IPS-NIHi7 (cell line): ENCODE results near the gene IP6K3.

Source experiments
- DNase-seq: peaks from one replicate; pipeline ENCODE4 v3.0.0; 2012; ENCODE audit warnings: mixed read lengths; ENCODE audit errors: extremely low spot score

The IP6K3 gene

DNA sequence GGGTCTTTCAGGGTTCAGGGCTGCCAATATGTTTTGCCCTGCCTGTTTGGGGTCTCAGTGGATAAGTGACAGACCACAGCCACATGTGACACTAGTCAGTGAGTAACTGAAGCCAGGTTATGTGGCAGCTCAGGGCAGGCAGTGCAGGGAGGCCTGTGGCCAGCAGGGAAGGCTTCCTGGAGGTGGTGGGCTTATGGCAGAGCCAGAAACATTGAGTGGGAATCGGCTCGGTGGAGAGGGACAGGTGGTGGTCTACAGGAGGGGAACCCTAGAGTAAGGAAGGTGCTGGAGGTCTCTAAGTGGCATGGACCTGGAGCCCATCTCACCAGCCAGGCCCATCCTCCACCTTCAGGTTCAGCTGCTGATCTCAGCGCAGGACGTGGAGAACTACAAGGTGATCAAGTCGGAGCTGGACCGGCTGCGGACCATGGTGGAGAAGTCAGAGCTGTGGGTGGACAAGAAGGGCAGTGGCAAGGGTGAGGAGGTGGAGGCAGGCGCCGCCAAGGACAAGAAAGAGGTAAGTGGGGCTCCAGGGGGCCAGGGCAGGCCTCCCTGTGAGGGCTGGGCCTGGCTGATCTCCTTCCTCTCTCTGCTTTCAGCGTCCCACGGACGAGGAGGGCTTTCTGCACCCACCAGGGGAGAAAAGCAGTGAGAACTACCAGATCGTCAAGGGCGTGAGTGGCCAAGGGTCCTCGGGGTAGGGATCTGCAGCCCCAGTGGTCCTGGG, 70.1 kb downstream of the IP6K3 start:
- no peak for DNase-seq

- DNase-seq: no peak
Observed at GRCh38 chr6:33675968-33676367, 70.7 kb downstream of the IP6K3 start.

DNA sequence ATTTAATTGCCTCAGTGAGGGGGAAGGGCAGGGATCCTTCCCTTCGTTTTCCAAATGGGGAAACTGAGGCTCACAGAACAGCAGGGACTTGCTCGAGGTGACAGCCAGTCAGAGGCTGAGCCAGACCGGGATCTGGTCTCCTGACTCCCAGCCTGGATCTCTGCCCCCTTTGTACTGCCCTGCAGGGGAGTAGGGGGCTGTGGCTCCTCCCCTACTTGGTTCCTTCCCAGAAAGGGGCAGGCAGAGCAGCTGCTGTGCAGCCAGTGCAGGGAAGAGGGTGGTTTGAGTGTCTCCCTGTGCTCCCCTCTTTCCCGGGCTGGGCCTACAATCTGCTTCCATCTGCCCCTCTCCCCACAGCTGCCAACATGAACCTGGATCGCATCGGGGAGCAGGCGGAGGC, 72.9 kb downstream of the IP6K3 start:
- no peak for DNase-seq

DNA sequence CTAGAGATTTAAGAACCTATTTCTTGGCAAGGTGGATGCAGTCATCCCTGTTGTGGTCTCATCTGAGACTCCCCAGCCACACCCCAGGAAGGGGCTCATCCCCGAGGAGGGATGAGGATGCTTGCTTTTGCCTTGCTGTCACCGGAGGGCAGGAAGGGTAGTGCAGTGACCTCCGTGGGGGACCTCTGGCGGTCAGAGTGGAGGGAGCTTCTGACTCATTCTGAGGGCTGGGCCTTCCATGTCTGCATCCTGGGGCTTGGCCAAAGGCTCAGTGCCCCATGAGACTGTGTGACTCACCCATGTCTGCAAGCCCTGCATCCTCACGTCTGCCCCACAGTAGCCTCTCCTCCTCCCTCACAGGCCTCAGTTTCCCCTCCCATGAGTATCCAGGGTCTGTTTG, 73.9 kb downstream of the IP6K3 start:
- peak; percentile 78 for DNase-seq

GRCh38 chr6:33671744-33672072, 75.0 kb downstream of the IP6K3 start:
- DNase-seq: no peak
